ENCODE results near the gene SERPINB1. TPM values are rescaled to one million over a fixed set of nuclear protein-coding genes. Genes with fewer than 3 reads are reported as not detected.

The SERPINB1 gene
- total RNA-seq, 4 donors from 2014 or later = 284 to 1,204 (median 702) TPM

GRCh38 chr6:2795162-2795561 lies 46.5 kb downstream of the SERPINB1 start:
- WGBS, 2 donors = 68 to 76% methylated on average over 2 of the region's 2 CpGs
- DNase-seq = no peak
- TF ChIP-seq POLR2A (IDR thresholded peaks at IDR 0.05) = no peak
- TF ChIP-seq, protein P1, sequence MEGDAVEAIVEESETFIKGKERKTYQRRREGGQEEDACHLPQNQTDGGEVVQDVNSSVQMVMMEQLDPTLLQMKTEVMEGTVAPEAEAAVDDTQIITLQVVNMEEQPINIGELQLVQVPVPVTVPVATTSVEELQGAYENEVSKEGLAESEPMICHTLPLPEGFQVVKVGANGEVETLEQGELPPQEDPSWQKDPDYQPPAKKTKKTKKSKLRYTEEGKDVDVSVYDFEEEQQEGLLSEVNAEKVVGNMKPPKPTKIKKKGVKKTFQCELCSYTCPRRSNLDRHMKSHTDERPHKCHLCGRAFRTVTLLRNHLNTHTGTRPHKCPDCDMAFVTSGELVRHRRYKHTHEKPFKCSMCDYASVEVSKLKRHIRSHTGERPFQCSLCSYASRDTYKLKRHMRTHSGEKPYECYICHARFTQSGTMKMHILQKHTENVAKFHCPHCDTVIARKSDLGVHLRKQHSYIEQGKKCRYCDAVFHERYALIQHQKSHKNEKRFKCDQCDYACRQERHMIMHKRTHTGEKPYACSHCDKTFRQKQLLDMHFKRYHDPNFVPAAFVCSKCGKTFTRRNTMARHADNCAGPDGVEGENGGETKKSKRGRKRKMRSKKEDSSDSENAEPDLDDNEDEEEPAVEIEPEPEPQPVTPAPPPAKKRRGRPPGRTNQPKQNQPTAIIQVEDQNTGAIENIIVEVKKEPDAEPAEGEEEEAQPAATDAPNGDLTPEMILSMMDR (IDR thresholded peaks at IDR 0.05) = no peak
- Histone ChIP-seq H3K4me3 (no peak overlapping the region), H3K9me3 (no peaks in the 10 kb centered on the region), H3K4me1 (peaks cover 19 to 82% (median 29%) of the 10 kb centered on the region in 3 donors), H3K27me3 (no peaks in the 10 kb centered on the region), H3K36me3 (no peaks in the 10 kb centered on the region), H3K27ac (peak overlapping the region in 1 of 4 donors; percentile 89)
- intact Hi-C loops (cut with DNase I) = loop anchor here (10.0 kb wide), 1 partner anchor 50 kb away; the partner anchor contains the start of gene SERPINB1

GRCh38 chr6:2794171-2794730 lies 47.4 kb downstream of the SERPINB1 start:
- Histone ChIP-seq H3K9me3 (no peaks in the 10 kb centered on the region), H3K27me3 (no peaks in the 10 kb centered on the region), H3K36me3 (peaks cover 0 to 6% (median 0%) of the 10 kb centered on the region in 3 donors), H3K4me1 (peaks cover 19 to 75% (median 29%) of the 10 kb centered on the region in 3 donors), H3K27ac (peak overlapping the region; percentile 74 to 89 (median 80)), H3K4me3 (no peak overlapping the region)
- WGBS, 2 donors = 30 to 67% methylated on average over 5 of the region's 5 CpGs
- intact Hi-C loops (cut with DNase I) = loop anchor here (10.0 kb wide), 1 partner anchor 51 kb away; the partner anchor contains the start of gene SERPINB1
- TF ChIP-seq, protein P1 (IDR thresholded peaks at IDR 0.05) = no peak
- TF ChIP-seq POLR2A (IDR thresholded peaks at IDR 0.05) = no peak
- DNase-seq = no peak

DNA sequence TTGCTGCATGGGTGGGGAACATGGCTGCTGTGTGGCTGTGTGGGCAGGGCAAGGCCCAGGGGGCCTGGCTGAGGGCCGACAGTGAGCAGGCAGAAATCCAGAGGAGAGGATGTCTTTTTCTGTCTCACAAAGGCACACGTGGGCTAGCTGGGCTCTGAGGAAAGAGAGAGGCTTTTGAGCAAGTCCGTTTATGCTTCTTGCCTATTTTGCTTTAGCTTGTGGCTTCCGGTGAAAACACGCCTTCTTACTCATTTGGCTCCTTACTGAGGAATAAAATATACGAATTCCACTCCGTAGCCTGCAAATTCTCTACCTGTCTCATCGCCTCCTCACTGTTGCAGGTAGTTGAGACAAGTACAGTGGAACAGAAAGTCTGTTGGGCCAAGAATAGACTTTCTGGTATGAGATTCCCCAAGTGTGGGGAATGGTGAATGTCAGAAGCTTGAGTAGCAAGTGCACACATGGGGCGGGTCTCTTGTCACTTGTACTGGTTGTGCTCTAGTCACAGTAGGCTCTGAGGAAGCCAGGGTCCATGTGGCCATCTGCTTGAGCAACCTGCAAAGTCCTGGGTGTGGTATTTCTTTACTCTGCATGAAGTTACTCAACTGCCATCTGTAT lies 48.0 kb downstream of the SERPINB1 start:
- H3K9me3 ChIP-seq = no peaks in the 10 kb centered on the region
- H3K4me3 ChIP-seq = no peak overlapping the region
- peaks cover 0 to 12% (median 0%) of the 10 kb centered on the region in 3 donors for H3K36me3 ChIP-seq
- intact Hi-C loops (cut with DNase I) = loop anchor here (10.0 kb wide), 1 partner anchor 51 kb away; the partner anchor contains the start of gene SERPINB1
- H3K27me3 ChIP-seq = no peaks in the 10 kb centered on the region
- DNase-seq = no peak
- H3K4me1 ChIP-seq = peaks cover 19 to 71% (median 29%) of the 10 kb centered on the region in 3 donors
- WGBS, 2 donors = 14 to 25% methylated on average over 9 of the region's 9 CpGs
- H3K27ac ChIP-seq = peak overlapping the region; percentile 74 to 89 (median 80)
- no peak for TF ChIP-seq POLR2A (IDR thresholded peaks at IDR 0.05)
- TF ChIP-seq, protein P1 (IDR thresholded peaks at IDR 0.05) = no peak

- peaks cover 0 to 21% (median 0%) of the 10 kb centered on the region in 3 donors for H3K36me3 ChIP-seq
- 45 to 80% methylated on average over 14 to 16 of the region's 17 CpGs for WGBS, 2 donors
- H3K27me3 ChIP-seq = no peaks in the 10 kb centered on the region
- peaks cover 19 to 60% (median 29%) of the 10 kb centered on the region in 3 donors for H3K4me1 ChIP-seq
- TF ChIP-seq, protein P1 (IDR thresholded peaks at IDR 0.05) = no peak
- no peak for TF ChIP-seq POLR2A (IDR thresholded peaks at IDR 0.05)
- no peak for DNase-seq
- intact Hi-C loops (cut with DNase I) = loop anchor here (10.0 kb wide), 1 partner anchor 52 kb away; the partner anchor contains the start of gene SERPINB1
- no peaks in the 10 kb centered on the region for H3K9me3 ChIP-seq
- H3K4me3 ChIP-seq = no peak overlapping the region
- H3K27ac ChIP-seq = peak overlapping the region; percentile 74 to 89 (median 80)
These were observed 49.1 kb downstream of the SERPINB1 start for GRCh38 chr6:2792330-2793110.

Measured in esophagus squamous epithelium (tissue), 5 donors.